Bone marrow (tissue), 2 donors: ENCODE results near the gene CTCFL.
A peak's percentile ranks its signal among the peaks of the same experiment; 100 is the strongest.
"Not testable (repeated sequence)": the region's sequence is repeated elsewhere in the genome, so short reads cannot be mapped to it uniquely, and the experiment has no call there.

Source experiments
- DNase-seq, 2 donors: peaks; one replicate each; lab custom pipeline; 2025; lab: John Stamatoyannopoulos, UW

The CTCFL gene

DNA sequence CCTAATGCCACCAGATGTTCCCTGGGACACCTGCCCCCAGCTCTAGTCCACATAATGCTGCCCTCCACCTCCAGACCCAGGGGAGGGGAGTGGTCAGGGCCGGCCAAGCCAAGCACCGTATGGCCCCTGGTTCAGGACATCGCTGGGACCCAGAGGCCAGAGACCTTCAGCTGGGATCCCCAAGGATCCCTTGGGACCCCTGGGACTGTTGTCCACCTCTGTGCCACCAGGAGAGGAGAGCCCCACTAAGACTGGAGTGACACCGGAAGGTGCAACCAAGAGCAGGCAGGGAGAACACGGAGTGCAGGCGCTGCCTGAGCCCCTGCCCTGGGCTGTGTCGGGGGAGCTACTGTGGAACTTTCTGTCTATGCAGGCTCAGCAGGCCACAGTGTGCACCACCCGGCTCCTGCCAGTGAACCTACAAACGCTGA lies 43.6 kb downstream of the CTCFL start:
- DNase-seq, result no peak

DNA sequence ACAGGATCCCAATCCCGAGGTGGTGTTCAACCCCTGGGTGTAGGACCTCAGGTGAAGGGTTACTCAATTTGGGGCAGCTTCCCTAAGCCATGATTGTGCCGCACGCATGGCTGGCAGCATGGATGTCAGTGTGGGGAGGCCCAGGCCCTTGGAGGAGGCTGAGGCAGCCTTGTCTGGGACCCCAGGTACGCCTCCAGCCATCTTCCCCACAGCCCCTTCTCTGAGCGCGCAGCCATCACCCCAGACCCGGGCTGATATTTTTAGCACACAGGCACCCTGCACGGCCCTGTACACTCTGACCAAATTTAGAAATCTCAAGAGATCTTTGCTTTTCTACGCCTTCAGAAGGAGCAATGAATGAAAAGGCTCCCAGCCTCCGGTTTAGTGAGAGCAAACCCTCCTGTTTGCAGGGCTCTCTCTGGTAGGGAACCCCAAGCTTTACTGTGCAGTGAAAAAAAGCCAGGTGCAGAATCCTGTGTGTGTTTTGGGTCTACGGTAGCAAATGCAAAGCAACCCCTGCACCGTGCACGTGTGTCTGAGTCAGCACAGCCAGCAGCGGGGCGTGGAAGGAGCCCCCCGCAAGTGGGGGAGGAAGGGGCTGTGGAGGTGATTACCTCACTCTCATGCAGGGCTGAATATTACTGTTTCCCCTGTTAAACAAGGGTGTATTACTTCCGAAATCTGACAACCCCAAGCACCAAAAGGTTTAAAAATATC lies 44.3 kb downstream of the CTCFL start:
- peak in 1 of 2 donors; percentile 51 for DNase-seq

DNA sequence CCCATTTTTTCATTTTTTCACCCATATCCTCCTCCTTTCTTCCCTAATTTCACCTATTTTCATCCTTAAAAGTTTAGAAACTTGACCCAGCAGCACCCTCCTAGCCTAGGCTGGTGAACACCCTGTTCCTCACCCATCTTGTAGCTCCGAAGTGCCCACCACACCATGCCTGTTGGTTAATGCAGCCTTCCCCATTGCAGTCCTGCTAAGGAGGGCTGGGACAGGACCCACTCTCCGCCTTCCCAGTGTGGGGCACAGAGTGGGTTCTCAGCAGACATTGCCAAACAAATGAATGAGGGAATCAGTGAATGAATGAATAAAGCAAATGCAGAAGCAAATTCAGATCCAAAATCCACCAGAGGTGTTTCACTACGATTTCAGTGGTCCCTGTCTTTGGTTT lies 45.7 kb downstream of the CTCFL start:
- no peak for DNase-seq

DNA sequence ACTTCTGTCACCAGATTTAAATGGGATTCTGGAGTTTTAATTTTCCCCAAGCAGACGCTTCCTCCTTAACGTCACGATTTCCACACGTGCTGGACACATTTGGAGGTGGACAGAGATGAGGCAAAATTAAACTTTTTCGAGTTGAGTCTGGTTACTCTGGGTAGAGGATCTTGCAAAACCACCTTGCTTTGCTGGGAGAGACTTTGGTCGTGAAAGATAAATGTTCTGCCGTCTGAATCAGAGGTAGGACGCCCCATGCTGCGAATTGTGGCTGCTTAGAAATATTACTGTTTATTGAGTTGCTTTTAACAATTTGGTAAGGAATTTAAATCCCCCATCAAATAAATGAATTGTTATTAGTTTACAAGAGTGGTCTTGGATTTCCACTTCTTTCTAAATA lies 46.8 kb downstream of the CTCFL start:
- no peak for DNase-seq

DNA sequence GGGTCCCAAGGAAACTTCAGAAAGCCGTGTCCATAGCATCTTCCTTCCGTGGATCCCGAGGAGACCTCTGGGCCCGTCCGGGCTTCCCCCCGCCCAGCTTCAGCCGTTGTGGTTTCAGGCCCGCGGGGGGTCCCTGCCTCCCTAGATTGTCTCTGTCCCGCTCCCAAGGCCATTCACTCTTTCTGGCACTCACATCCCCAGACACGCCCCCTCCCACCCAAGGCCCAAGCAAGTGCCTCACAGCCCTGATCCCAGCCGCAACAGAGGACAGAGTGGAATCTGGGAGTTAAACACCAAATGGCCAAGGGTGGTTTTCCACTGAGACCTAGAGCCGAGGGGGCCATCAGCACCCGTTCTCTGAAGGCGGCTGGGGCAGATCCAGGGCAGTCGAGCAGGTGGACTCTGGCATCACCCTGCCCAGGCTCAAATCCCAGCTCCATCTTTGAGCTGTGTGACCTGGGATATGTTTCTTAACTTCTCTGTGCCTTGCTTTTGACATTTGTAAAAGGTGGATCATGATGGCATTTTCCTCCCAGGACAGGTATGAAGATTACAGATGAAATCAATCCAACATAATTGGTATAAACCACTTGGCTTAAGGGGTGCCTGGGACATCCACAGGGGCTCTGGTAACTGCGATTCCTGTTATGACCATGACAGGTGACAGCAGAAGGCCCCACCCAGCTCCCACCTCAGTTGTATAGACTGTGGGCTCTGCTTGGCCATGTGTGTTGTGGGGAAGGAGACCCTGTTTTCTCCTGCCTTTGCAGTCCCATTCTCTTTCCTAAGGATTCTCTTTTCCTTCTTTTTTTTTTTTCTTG lies 48.1 kb downstream of the CTCFL start:
- DNase-seq, result no peak

DNA sequence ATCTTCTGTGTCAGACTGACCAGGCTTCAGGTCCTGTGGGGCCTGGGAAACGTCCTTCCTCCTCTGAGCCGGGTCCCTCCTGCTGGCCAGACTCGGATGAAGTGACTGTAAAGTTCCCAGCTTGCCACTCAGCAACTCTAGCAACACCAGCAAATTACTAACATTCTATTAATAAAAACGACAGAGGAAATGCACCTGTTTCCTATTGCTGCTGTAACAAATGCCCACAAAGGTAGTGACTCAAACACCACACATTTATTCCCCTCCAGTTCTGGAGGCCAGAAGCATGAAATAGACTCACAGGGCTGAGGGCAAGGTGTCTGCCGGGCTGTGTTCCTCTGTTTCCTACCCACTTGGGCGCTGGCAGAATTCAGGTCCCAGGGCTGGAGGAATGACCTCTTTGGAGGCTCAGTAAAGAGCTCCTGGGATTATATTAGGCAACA lies 48.8 kb downstream of the CTCFL start:
- DNase-seq, result peak in 1 of 2 donors; percentile 64

DNA sequence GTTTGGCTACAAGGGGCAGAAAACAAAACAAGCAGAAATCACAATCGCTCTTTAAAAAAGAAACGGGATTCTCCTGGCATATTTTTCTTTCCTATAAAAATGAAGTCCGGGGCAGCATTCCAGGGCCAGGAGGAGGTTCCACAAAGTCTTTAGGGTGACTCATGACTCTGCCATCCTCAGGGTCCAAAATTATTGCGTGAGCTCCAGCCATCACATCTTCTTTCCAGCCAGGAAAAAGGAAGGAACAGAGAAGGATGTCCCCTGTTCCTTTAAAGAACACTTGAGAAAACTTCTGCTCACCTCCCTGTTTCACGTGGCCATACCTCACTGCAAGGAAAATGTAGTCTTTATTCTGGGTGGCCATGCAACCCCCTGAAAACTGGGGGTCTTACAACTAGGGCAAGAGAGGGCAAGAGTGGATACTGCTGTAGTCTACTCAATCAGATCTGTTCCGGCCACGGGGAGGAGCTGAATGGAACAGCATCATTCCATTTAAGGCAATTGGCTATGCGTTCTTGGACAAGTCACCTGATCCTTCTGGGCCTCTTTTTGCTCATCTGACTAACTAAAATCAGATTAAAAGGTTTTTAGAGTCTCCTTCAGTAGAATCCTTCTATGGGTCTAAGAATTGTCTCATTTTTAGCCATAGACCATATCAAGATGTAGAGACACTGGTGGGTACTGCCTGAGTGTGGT lies 49.4 kb downstream of the CTCFL start:
- DNase-seq, result no peak

DNA sequence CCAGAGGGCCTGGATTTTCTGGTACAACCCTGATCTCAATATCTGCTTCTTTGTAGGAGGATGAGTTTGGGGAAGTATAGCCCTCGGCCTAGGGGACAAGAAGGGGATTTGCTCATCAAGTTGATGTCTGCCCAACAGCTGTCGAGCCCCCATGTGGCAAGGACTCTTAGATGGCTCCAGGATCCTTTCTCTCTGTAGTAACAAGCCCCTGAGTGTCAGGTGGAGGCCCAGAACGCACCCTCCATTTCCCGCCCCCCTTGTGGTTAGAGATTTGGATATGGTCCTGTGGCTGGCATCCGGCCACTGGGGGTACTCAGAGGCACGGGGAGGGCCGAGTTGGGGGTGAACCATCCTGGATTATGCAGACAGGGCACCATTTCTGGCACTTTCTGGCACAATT lies 50.1 kb downstream of the CTCFL start:
- no peak for DNase-seq

DNA sequence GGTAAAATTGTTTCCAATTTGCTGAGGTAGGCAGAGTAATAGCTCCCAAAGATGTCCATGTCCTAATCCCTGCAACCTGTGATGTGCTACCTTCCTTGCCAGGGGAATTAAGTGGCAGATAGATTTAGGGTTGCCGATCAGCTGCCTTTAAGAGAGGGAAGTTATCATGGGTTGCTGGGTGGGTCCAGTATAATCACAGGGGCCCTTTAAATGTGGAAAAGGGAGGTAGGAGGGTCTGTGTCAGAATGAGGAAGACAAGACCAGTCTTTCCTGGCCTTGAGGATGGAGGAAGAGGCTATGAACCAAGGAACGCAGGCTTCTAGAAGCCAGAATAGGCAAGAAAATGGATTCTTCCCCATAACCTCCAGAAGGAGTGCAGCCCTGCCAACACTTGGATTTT lies 50.7 kb downstream of the CTCFL start:
- DNase-seq, result no peak

DNA sequence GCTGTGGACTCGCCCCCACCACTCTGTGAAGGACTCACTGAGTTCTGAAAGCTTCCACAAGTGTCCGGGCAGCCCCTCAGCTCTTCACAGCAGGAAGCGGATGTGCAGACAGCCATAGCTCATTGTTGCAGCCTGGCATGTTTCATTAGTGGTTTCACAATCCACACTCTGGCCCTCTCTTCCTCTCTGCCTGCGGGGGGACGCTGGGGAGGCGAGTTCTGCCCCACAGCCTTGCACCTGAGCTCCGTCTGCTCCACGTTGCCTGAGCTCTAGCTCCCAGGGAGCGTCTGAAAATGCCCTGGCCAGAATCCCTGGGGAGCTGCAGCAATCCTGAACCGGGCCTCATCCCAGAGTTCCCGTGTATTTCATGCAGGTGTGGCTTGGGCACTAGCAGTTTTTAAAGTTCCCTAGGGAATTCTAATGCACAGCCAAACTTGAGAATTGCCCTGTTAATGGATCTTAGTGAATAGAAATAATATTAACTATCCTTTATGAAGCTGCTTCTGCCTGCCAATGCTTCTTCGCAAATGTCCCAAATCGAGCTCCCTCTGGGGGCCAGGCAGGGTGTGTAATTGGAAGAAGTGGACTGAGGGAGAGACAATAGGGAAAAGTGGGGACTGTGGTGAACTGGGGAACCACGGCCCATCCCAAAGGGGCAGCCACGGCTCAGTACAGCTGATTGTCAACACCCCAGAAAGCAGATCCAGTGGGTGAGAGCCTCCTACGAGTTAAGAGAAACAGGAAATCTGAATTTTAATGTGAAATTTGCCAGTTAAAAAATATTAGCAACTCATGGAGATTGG lies 51.5 kb downstream of the CTCFL start:
- peak; percentile 19 to 64 for DNase-seq

DNA sequence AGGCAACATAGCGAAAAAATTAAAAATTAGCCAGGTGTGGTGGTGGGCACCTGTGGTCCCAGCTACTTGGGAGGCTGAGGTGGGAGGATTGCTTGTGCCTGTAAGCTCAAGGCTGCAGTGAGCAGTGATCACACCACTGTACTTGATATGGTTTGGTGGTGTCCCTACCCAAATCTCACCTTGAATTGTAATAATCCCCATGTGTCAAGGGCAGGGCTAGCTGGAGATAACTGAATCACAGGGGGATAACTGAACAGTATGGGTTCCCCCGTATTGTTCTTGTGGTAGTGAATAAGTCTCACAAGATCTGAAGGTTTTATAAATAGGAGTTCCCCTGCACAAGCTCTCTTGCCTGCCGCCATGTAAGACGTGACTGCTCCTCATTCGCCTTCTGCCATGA lies 52.5 kb downstream of the CTCFL start:
- DNase-seq, result not testable (repeated sequence)

DNA sequence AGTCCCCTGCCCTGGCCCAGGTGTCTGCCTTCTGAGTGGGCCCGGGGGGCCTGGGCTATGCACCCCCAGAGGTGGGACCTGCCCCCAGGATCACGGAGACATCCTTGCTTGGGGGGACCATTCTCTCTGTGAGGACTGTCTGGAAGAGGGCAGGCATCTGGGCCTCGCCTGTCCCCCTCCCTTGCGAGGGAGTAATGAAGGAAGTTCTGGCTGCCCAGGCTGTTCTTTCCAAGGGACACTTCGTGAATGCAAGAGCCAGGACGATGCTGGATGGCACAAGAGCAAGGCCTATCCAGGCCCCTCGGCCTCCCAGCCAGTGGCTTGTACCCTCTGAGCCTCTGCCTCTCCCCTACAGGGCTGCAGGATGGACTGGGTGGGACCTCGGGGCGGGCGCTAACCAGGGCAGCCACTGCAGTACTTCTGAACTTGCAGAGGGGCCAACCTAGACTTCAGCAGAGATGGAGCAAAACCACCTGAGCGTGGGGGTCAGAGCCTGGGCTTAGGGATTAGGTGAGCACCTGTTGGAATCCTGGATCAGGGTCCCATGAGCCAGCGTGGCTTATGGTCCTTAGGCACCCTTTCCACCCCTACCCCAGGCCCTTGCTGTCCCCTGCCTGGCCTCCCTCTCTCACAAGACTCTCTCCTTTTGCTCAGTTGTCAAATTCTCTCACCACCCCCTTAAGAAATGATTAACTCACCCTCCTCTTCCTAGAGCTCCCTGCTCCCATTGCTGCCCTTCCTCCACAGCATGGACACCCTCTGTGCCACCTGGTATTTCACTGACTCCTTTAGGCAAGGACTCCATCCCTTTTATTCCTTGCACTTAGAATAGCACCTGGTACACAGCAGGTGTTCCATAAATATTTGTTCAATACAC lies 53.2 kb downstream of the CTCFL start:
- no peak for DNase-seq

DNA sequence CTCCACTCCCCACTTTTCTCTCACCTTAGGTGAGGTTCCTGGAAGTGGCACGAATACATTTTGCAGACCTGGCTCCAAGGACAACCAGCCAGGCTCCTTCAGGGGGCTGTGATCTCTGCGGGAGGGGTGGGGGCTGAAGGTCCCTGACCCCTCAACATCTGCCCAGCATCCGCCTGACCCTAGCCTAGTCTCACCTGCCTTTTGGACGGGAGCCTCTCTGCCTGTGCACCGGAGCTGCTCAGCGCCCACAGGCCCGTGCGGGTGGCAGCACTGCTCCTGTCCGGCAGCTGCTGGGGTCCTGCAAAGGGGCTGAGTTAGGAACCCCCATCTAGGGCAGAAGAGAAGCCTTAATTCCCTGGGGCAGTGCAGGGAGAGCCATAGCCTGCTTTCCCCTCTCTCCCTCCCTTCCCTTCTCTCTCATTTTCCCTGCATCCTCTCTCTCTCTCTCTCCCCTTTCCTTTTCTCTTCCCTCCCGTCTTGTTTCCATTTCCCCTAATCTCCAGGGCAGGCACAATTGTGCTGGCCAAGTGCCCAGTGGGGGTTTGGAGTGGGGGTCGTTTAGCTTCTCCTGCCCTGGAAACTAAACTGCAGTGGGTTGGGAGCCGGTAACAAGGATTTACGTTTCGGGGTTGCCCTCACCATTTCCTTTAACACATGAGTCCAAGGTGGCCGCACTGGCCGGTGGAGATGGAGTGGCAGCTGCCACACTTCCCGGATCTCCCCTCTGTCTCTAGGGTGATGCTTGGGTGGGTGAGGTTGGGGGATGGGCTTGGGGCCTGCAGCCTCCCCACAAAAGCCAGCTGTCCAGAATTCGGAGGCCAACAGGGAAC lies 54.1 kb downstream of the CTCFL start:
- no peak for DNase-seq

DNA sequence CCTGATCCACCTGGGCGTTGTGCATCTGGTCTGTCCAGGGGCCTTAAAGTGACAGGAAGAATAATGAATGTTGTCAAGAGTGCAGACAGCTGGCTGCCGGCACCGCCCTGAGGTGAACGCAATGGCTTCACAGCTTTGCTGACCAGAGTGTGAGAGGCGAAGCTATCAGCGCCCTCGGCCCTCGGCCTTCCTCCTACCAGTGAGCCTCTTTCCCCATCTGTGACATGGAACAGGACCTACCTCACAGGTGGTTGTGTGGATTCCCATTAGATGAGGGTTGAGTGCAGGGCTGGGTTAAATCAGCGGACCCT lies 54.8 kb downstream of the CTCFL start:
- DNase-seq, result no peak

DNA sequence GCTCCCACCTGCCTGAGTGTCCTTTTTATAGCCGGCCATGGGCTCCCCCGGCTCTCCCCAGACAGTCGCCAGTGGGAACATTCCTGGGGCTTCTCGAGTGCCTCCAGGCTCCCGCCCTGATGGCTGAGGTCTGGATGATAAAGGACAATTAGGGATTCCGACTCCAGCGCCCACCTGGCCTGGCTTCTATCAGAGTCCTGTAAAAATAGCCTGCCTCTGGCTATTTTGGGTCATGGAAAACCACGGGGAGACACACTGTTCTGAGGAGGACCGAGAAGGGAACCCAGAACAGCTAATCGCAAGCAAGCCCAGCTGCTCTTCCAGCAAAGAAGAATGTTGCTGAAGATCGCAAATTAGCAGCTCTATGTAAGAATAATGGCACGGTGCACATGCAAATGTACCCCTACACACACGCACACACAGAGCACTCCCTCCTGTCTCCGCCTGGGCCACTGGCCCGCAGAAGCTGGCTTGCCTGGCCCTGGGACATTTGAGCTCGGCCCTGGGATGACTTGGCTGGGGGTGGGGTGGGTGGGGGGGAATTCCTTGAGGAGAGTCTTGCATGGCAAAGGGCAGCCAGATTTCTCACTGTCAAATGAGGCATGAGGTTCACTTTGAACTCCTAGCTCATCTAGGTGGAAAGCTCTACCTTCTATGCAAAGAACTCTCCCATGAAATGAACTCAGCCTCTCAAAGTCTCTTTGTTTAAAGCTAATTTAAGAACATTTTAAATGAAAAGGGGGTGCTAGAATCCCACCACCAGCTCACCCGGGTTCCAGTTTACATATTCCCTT lies 55.3 kb downstream of the CTCFL start:
- no peak for DNase-seq

DNA sequence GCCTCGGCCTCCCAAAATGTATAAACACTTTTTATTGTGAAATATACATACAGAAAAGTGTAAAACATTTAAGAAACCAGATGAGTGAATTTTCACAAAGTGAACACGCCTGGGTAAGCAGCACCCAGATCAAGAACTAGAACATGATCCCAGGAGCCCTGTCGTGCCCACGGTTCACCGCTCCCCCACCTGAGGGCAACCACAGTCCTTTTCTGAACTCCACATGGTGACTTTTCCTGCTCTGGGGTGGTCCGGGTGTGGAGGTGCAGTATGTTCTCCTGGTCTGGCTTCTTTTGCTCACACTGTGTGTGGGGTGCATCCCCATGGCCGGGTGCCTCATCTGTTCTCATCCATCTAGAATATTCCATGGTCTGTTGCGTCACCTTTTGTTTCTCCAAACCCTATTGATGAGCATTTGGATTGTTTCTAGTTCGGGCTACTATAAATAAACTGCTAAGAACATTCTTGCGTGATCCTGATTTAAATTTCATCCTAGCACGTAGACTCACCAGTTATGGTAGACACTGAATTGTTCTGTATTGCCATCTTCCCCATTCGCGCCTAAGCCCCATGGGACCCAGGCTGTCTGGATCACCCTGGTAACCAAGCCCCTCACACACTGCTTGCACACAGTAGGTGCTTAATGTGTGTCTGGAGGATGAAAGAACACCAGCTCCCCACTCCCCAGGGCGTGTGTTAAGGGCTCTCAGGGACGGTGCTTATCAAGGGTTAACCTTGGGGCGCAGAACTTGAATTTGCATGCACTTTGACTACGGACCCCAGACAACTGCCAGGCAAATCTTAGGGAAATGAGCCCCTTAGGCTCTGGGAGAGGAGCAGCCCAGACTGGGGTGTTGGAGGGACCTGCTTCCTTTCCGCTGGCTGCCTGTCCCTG lies 56.2 kb downstream of the CTCFL start:
- no peak for DNase-seq

DNA sequence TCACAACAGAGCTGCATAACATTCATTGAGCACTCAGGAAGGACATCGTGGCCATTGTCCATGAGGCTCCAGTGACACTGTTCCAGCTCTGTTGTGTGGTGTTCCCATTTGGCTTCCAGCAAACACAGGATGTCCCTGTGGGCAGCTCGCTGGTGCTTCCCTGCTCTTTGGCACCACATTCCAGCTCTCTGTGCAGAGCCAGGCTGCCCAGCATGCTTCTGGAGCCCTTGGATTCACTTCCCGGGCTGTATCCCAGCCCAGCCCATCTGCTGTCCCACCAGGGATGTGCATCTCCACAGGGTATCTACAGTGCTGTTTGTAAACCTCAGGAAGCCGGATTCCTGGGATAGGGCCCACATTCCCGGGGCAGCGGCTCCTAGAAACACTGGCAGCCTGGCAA lies 57.2 kb downstream of the CTCFL start:
- DNase-seq, result no peak

DNA sequence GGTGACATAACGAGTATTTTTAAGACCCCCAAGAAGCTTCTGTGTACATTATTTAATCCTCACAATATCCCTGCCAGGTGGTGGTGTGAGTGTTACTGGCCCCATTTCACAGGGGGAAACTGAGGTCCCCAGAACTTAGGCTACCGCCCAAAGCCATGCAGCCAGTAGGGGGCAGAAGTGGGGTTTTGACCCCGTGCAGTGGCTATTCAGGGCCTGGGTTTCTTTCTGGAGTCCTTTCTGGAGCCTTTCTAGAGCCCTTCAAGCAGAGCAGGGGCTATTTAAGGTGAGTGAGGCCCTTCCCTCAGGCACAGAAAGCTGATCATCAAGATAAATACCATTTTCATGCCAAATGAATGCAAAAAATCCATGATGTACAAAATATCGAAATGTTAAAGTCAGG lies 59.0 kb downstream of the CTCFL start:
- DNase-seq, result no peak
